Loucy (cell line): Measurements from ENCODE around the gene CSF1R.

Experiments used
- H2AFZ ChIP-seq: fragments of 200-600 bp; sonication (generic); 2 replicates; pipeline ENCODE4 v1.6.0; 2016; ENCODE audit warnings: antibody characterized with exemption, mild to moderate bottlenecking, low read length, moderate library complexity
- H3F3A ChIP-seq: fragments of 200-600 bp; 2 replicates; pipeline ENCODE4 v1.6.0; 2016; ENCODE audit warnings: antibody characterized with exemption, low read depth, mild to moderate bottlenecking
- H3K27me3 ChIP-seq: fragments of 200-600 bp; sonication (generic); 2 replicates; pipeline ENCODE4 v1.6.1; 2014; ENCODE audit warnings: low read length, mild to moderate bottlenecking; ENCODE audit not compliant: insufficient read depth, poor library complexity, severe bottlenecking
- H3K36me3 ChIP-seq: fragments of 200-600 bp; sonication (generic); 2 replicates; pipeline ENCODE4 v1.6.1; 2016; ENCODE audit warnings: low read length; ENCODE audit not compliant: insufficient read depth
- H3K4me1 ChIP-seq: fragments of 200-600 bp; sonication (generic); 2 replicates; pipeline ENCODE4 v1.5.1; 2014; ENCODE audit warnings: low read length, mild to moderate bottlenecking; ENCODE audit not compliant: insufficient read depth, poor library complexity, severe bottlenecking
- H3K4me2 ChIP-seq: fragments of 200-600 bp; sonication (generic); 2 replicates; pipeline ENCODE4 v1.6.0; 2014; ENCODE audit warnings: antibody characterized with exemption, low read length, low read depth, mild to moderate bottlenecking; ENCODE audit not compliant: poor library complexity, severe bottlenecking
- H3K4me3 ChIP-seq: fragments of 200-600 bp; sonication (generic); 2 replicates; pipeline ENCODE4 v1.5.1; 2014; ENCODE audit warnings: low read length, mild to moderate bottlenecking, mixed read lengths; ENCODE audit not compliant: poor library complexity, severe bottlenecking
- H3K79me2 ChIP-seq: fragments of 200-600 bp; sonication (generic); 2 replicates; pipeline ENCODE4 v1.6.1; 2014; ENCODE audit warnings: low read length; ENCODE audit not compliant: insufficient read depth
- H3K9ac ChIP-seq: fragments of 200-600 bp; sonication (generic); 2 replicates; pipeline ENCODE4 v1.6.0; 2014; ENCODE audit warnings: mild to moderate bottlenecking, low read depth, low read length, moderate library complexity; ENCODE audit not compliant: poor library complexity, severe bottlenecking
- H3K9me2 ChIP-seq: fragments of 200-600 bp; sonication (generic); replicated peaks from 2 replicates; pipeline ENCODE4 v1.6.1; 2016; ENCODE audit warnings: low read depth, low read length, mixed read lengths
- H3K9me3 ChIP-seq: fragments of 200-600 bp; sonication (generic); 2 replicates; pipeline ENCODE4 v1.6.1; 2014; ENCODE audit warnings: mild to moderate bottlenecking, antibody characterized with exemption, low read length, low read depth; ENCODE audit not compliant: insufficient read depth
- H4K20me1 ChIP-seq: fragments of 200-600 bp; sonication (generic); 2 replicates; pipeline ENCODE4 v1.6.0; 2014; ENCODE audit warnings: antibody characterized with exemption, low read length, mild to moderate bottlenecking; ENCODE audit not compliant: insufficient read depth, poor library complexity, severe bottlenecking
- CTCF ChIP-seq: fragments of 200-600 bp; sonication (generic); conservative IDR thresholded peaks from 2 replicates; pipeline ENCODE4 v1.5.1; 2014; ENCODE audit warnings: mild to moderate bottlenecking, antibody characterized with exemption, low read length
- EZH2phosphoT487 ChIP-seq: fragments of 200-600 bp; IDR thresholded peaks from 2 replicates; pipeline ENCODE4 v1.6.1; 2018; ENCODE audit warnings: antibody characterized with exemption, mild to moderate bottlenecking, moderate library complexity, borderline replicate concordance

CSF1R gene

GRCh38 chr5:150021491-150022157 is 64.7 kb downstream of the CSF1R start:
- no peaks in the 10 kb centered on the region for H3F3A ChIP-seq
- H3K9me3 ChIP-seq: no peaks in the 10 kb centered on the region
- no peak overlapping the region for H3K4me2 ChIP-seq
- no peak for TF ChIP-seq EZH2phosphoT487
- TF ChIP-seq CTCF: no peak
- H3K36me3 ChIP-seq: peaks cover 92% of the 10 kb centered on the region
- H3K9ac ChIP-seq: no peak overlapping the region
- no peak overlapping the region for H2AFZ ChIP-seq
- no peaks in the 10 kb centered on the region for H3K27me3 ChIP-seq
- H4K20me1 ChIP-seq: no peaks in the 10 kb centered on the region
- H3K4me3 ChIP-seq: no peak overlapping the region
- H3K4me1 ChIP-seq: no peaks in the 10 kb centered on the region
- no peaks in the 10 kb centered on the region for H3K79me2 ChIP-seq
- no peaks in the 10 kb centered on the region for H3K9me2 ChIP-seq

- Histone ChIP-seq H3K36me3 (peaks cover 97% of the 10 kb centered on the region), H3F3A (no peaks in the 10 kb centered on the region), H3K79me2 (no peaks in the 10 kb centered on the region), H3K4me3 (no peak overlapping the region), H3K4me2 (no peak overlapping the region), H3K27me3 (no peaks in the 10 kb centered on the region), H3K9me2 (no peaks in the 10 kb centered on the region), H3K9ac (no peak overlapping the region), H3K9me3 (no peaks in the 10 kb centered on the region; the same call in 1 of the 2 replicates), H3K4me1 (no peaks in the 10 kb centered on the region), H2AFZ (no peak overlapping the region), H4K20me1 (no peaks in the 10 kb centered on the region)
- TF ChIP-seq EZH2phosphoT487 (no peak), CTCF (no peak)
Measured at GRCh38 chr5:150020249-150020648, 66.1 kb downstream of the CSF1R start.

- H3K79me2 ChIP-seq: no peaks in the 10 kb centered on the region
- peaks cover 2% of the 10 kb centered on the region; the same call in 1 of the 2 replicates for H3K9me3 ChIP-seq
- H2AFZ ChIP-seq: no peak overlapping the region
- no peak overlapping the region for H3K4me2 ChIP-seq
- H3K27me3 ChIP-seq: no peaks in the 10 kb centered on the region
- no peaks in the 10 kb centered on the region for H4K20me1 ChIP-seq
- H3K36me3 ChIP-seq: peaks cover 97% of the 10 kb centered on the region
- no peaks in the 10 kb centered on the region for H3K4me1 ChIP-seq
- no peaks in the 10 kb centered on the region for H3F3A ChIP-seq
- TF ChIP-seq CTCF (no peak), EZH2phosphoT487 (no peak)
- H3K9ac ChIP-seq: no peak overlapping the region
- H3K9me2 ChIP-seq: no peaks in the 10 kb centered on the region
- no peak overlapping the region for H3K4me3 ChIP-seq
Measured at GRCh38 chr5:150017226-150018005, 68.9 kb downstream of the CSF1R start.
